OCI-LY3 (cell line): ENCODE data around the gene NUDT1.

Source experiments
- EZH2phosphoT487 ChIP-seq: fragments of 200-600 bp; shearing (Covaris generic); IDR thresholded peaks from 2 replicates; pipeline ENCODE4 v1.6.1; 2018; ENCODE audit warnings: antibody characterized with exemption, mixed run types, low read depth
- TF ChIP-seq, protein P1 (sequence below): fragments of 200-600, 300-600 bp; sonication (generic); IDR thresholded peaks from 2 replicates; pipeline ENCODE4 v1.5.1; 2014; ENCODE audit warnings: antibody characterized with exemption, low read length, low read depth

DNA sequence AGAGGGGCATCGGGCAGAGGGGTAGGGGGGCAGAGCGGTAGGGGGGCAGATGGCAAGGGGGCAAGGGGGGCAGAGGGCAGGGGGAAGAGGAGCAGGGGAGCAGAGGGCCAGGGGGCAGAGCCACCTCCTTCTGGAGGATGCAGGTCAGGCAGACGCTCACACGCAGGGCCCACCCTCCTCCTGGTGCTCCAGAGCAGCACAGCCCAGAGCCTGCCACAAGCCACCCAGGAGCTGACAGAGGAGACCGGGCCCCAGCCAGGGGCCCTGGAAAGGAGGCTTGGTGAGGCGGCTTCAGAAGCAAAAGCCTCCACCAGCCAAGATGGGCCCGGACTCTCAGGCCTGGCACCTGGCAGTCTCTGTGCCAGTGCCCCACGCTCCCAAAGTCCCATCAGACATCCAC lies 22.4 kb upstream of the NUDT1 start:
- TF ChIP-seq, protein P1, sequence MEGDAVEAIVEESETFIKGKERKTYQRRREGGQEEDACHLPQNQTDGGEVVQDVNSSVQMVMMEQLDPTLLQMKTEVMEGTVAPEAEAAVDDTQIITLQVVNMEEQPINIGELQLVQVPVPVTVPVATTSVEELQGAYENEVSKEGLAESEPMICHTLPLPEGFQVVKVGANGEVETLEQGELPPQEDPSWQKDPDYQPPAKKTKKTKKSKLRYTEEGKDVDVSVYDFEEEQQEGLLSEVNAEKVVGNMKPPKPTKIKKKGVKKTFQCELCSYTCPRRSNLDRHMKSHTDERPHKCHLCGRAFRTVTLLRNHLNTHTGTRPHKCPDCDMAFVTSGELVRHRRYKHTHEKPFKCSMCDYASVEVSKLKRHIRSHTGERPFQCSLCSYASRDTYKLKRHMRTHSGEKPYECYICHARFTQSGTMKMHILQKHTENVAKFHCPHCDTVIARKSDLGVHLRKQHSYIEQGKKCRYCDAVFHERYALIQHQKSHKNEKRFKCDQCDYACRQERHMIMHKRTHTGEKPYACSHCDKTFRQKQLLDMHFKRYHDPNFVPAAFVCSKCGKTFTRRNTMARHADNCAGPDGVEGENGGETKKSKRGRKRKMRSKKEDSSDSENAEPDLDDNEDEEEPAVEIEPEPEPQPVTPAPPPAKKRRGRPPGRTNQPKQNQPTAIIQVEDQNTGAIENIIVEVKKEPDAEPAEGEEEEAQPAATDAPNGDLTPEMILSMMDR: no peak
- TF ChIP-seq EZH2phosphoT487: no peak
